Stimulated activated naive CD8-positive, alpha-beta T cell treated with anti-CD3 and anti-CD28 coated beads, Interleukin-15, Interleukin-2, amounts not matched to agents 100 ng/mL and 50 ng/mL, for 24 hours (primary cell): ENCODE results near the gene FASTKD3.
"Not testable (repeated sequence)": the region's sequence is repeated elsewhere in the genome, so short reads cannot be mapped to it uniquely, and the experiment has no call there.

ENCODE experiments used
- H3K27ac Mint-ChIP-seq: one replicate; pipeline ENCODE4 v1.8.0; 2021; ENCODE audit warnings: mild to moderate bottlenecking, mixed read lengths
- H3K27me3 Mint-ChIP-seq: one replicate; pipeline ENCODE4 v1.8.0; 2021; ENCODE audit warnings: mixed read lengths
- H3K36me3 Mint-ChIP-seq: one replicate; pipeline ENCODE4 v1.8.0; 2021; ENCODE audit warnings: low read depth, mixed read lengths
- H3K4me1 Mint-ChIP-seq: one replicate; pipeline ENCODE4 v1.8.0; 2021; ENCODE audit warnings: low read depth, mixed read lengths
- H3K4me3 Mint-ChIP-seq: one replicate; pipeline ENCODE4 v1.8.0; 2021; ENCODE audit warnings: mild to moderate bottlenecking, mixed read lengths
- H3K9me3 Mint-ChIP-seq: one replicate; pipeline ENCODE4 v1.8.0; 2021; ENCODE audit warnings: mixed read lengths

FASTKD3 gene, protein sequence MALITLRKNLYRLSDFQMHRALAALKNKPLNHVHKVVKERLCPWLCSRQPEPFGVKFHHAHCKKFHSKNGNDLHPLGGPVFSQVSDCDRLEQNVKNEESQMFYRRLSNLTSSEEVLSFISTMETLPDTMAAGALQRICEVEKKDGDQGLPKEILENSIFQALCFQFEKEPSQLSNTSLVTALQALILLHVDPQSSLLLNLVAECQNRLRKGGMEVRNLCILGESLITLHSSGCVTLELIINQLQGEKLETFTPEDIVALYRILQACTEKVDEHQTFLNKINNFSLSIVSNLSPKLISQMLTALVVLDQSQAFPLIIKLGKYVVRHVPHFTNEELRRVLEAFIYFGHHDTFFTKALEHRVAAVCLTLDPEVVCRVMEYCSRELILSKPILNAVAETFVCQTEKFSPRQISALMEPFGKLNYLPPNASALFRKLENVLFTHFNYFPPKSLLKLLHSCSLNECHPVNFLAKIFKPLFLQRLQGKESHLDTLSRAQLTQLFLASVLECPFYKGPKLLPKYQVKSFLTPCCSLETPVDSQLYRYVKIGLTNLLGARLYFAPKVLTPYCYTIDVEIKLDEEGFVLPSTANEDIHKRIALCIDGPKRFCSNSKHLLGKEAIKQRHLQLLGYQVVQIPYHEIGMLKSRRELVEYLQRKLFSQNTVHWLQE

GRCh38 chr5:7868773-7869473 is at the start of gene FASTKD3, which contains the start of gene MTRR:
Gene FASTKD3 (minus strand): TSS chr5:7869031. CDS start chr5:7868083, 948 bp downstream.
Gene MTRR (plus strand): TSS chr5:7869148. CDS start chr5:7870795, 1,647 bp downstream.
- H3K9me3 Mint-ChIP-seq = no peaks in the 10 kb centered on the region
- peak within 1 kb of the TSS; percentile 100 for H3K4me3 Mint-ChIP-seq
- H3K4me1 Mint-ChIP-seq = peaks cover 82% of the 10 kb centered on the region
- H3K27ac Mint-ChIP-seq = peak within 1 kb of the TSS; percentile 95
- peaks cover 70% of the 10 kb centered on the region for H3K36me3 Mint-ChIP-seq
- H3K27me3 Mint-ChIP-seq = no peaks in the 10 kb centered on the region

GRCh38 chr5:7917130-7918123 is 48.6 kb upstream of the FASTKD3 start:
- H3K27me3 Mint-ChIP-seq = peaks cover 25% of the 10 kb centered on the region
- H3K27ac Mint-ChIP-seq = no peak overlapping the region
- no peak overlapping the region for H3K4me3 Mint-ChIP-seq
- peaks cover 5% of the 10 kb centered on the region for H3K36me3 Mint-ChIP-seq
- peaks cover 14% of the 10 kb centered on the region for H3K9me3 Mint-ChIP-seq
- no peaks in the 10 kb centered on the region for H3K4me1 Mint-ChIP-seq

GRCh38 chr5:7916171-7916804 is 47.5 kb upstream of the FASTKD3 start:
- Mint-ChIP-seq H3K27ac (no peak overlapping the region), H3K4me3 (no peak overlapping the region), H3K9me3 (peaks cover 19% of the 10 kb centered on the region), H3K27me3 (peaks cover 18% of the 10 kb centered on the region), H3K36me3 (peaks cover 14% of the 10 kb centered on the region), H3K4me1 (no peaks in the 10 kb centered on the region)

DNA sequence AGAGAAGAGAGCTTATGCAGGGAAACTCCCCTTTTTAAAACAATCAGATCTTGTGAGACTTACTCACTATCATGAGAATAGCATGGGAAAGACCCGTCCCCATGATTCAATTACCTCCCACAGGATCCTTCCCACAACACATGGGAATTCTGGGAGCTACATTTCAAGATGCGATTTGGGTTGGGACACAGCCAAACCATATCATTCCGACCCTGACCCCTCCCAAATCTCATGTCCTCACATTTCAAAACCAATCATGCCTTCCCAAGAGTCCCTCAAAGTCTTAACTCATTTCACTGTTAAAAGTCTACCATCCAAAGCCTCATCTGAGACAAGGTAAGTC is 42.6 kb upstream of the FASTKD3 start:
- Mint-ChIP-seq H3K36me3 (peaks cover 58% of the 10 kb centered on the region), H3K9me3 (peaks cover 48% of the 10 kb centered on the region)
- not testable (repeated sequence) for H3K27ac Mint-ChIP-seq, H3K4me3 Mint-ChIP-seq, H3K27me3 Mint-ChIP-seq, H3K4me1 Mint-ChIP-seq

DNA sequence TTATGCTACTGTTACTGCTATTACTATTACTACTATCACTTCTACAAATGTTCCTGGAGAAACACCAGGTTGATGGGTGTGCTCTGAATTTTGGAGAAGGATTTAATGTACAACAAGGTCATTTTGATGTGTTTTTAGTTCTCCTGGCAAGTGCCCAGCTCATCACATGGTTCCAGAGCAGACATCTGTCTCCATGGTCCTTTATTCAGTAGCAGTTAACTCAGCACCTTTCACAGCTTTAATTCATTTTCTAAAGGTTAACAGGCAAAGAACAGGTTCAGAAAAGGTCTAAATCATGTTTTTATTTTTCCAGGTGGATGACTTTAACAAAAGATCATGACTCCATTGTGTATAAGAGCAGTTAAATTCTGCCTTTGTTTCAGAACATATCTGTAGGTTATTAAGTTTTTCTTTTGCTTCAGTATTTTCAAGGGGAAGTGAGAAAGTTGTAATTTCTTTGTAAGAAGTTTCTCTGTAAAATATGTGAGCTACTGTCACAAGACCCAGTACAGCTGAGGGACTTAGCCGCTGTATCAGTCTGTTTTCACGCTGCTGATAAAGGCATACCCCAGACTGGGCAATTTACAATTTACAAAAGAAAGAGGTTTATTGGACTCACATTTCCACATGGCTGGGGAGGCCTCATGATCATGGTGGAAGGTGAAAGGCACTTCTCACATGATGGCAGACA is 42.1 kb upstream of the FASTKD3 start:
- Mint-ChIP-seq H3K27ac (no peak overlapping the region), H3K27me3 (no peaks in the 10 kb centered on the region), H3K4me3 (no peak overlapping the region), H3K9me3 (peaks cover 49% of the 10 kb centered on the region), H3K36me3 (peaks cover 63% of the 10 kb centered on the region), H3K4me1 (no peaks in the 10 kb centered on the region)

DNA sequence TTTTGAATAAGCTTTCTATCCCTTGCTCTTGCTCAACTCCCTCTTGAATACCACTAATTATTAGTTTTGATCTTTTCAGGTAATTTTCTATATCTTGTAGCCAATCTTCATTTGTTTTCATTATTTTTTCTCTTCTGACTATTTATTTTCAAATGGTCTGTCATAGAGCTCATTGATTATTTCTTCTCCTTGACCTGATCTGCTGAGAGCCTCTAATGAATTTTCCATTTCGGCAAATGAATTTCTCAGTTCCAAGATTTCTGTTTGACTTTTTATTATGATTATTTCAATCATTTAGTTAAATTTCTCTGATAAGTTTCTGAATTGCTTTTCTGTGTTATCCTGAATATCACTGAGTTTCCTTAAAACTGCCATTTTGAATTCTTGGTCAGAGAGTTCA is 39.5 kb upstream of the FASTKD3 start:
- Mint-ChIP-seq H3K27ac (no peak overlapping the region), H3K36me3 (peaks cover 88% of the 10 kb centered on the region), H3K4me1 (peaks cover 10% of the 10 kb centered on the region), H3K9me3 (peaks cover 49% of the 10 kb centered on the region), H3K4me3 (no peak overlapping the region), H3K27me3 (no peaks in the 10 kb centered on the region)

DNA sequence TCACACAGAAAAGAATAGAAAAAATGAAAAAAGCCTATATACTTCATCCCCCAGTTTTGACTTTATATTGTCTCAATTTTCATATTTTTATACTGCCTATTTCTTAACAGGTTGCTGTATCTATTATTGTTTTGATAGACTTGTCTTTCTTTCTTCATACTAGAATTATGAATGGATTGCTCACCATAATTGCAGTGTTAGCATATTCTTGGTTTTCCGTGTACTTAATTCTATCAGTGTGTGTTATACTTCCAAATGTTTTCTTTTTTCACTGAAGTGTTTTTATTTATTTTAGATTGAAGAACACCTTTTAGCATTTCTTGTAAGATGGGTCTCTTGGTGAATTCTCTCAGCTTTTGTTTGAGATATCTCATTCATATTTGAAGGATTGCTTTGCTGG is 38.8 kb upstream of the FASTKD3 start:
- no peak overlapping the region for H3K4me3 Mint-ChIP-seq
- no peak overlapping the region for H3K27ac Mint-ChIP-seq
- H3K9me3 Mint-ChIP-seq = peaks cover 43% of the 10 kb centered on the region
- peaks cover 17% of the 10 kb centered on the region for H3K4me1 Mint-ChIP-seq
- no peaks in the 10 kb centered on the region for H3K27me3 Mint-ChIP-seq
- H3K36me3 Mint-ChIP-seq = peaks cover 92% of the 10 kb centered on the region

- H3K27ac Mint-ChIP-seq = peak overlapping the region; percentile 53
- peaks cover 89% of the 10 kb centered on the region for H3K36me3 Mint-ChIP-seq
- H3K4me3 Mint-ChIP-seq = no peak overlapping the region
- no peaks in the 10 kb centered on the region for H3K27me3 Mint-ChIP-seq
- peaks cover 27% of the 10 kb centered on the region for H3K9me3 Mint-ChIP-seq
- peaks cover 25% of the 10 kb centered on the region for H3K4me1 Mint-ChIP-seq
Observed at GRCh38 chr5:7904170-7904569, 35.3 kb upstream of the FASTKD3 start.

DNA sequence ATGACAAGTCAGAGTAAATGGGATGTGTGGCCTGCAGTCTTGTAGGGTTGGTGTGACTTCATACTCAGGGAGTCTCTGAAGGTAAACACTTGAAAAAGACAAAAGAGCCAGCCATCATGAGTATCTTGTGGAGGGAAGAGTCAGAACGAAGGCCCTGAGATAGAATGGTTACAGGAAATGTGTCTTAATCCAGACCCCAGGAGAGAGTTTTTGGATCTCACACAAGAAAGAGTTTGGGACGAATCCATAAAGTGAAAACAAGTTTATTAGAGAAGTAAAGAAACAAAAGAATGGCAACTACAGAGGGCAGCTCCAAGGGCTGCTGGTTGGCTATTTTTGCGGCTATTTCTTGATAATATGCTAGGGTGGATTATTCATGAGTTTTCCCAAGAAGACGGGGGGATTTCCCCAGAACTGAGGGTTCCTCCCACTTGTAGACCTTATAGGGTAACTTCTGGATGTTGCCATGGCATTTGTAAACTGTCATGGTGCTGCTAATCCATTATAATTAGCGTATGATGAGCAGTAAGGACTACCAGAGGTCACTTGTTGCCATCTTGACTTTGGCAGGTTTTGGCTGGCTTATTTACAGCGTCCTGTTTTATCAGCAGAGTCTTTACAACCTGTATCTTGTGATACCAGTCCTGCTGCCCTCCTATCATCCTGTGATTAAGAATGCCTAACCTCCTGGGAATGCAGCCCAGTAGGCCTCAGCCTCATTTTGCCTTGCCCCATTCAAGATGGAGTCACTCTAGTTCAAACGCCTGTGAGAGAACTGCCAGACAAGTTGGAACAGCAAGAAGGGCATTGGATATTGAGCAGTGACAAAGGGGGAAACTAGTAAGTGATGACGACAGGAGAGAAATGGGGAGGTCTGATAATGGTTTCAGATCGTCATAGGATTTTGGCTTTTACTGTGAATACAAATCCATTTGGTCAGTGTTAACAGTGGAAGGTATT is 34.1 kb upstream of the FASTKD3 start:
- Mint-ChIP-seq H3K27ac (peak overlapping the region; percentile 53), H3K27me3 (no peaks in the 10 kb centered on the region), H3K4me1 (peaks cover 25% of the 10 kb centered on the region), H3K4me3 (peak overlapping the region; percentile 18), H3K9me3 (peaks cover 17% of the 10 kb centered on the region), H3K36me3 (peaks cover 89% of the 10 kb centered on the region)

GRCh38 chr5:7902201-7902600 is 33.4 kb upstream of the FASTKD3 start:
- peaks cover 25% of the 10 kb centered on the region for H3K4me1 Mint-ChIP-seq
- no peaks in the 10 kb centered on the region for H3K27me3 Mint-ChIP-seq
- H3K9me3 Mint-ChIP-seq = peaks cover 12% of the 10 kb centered on the region
- H3K27ac Mint-ChIP-seq = peak overlapping the region; percentile 53
- no peak overlapping the region for H3K4me3 Mint-ChIP-seq
- peaks cover 88% of the 10 kb centered on the region for H3K36me3 Mint-ChIP-seq

DNA sequence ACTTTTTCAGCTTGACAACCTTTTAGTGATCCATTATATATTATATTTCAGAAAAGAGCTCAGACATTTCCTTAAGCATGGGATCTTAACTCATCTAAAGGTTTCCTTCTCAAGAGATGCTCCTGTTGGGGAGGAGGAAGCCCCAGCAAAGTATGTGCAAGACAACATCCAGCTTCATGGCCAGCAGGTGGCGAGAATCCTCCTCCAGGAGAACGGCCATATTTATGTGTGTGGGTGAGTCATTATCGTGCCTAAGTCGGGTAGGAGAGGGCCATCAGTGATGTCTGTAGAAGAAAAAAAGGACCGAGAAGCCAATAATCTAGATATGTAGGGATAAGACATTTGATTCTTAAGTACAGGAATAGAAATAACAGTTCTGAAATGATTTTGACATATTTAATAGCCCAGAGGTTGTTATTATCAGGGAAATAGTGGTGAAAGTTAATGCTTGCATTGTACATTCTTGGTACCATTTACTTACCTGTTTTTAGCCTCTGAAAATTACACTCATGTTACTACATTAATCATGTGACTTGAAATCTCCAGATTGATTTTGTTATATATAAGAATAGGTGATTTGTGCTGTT is 28.3 kb upstream of the FASTKD3 start:
- no peak overlapping the region for H3K4me3 Mint-ChIP-seq
- H3K27me3 Mint-ChIP-seq = no peaks in the 10 kb centered on the region
- H3K4me1 Mint-ChIP-seq = peaks cover 18% of the 10 kb centered on the region
- no peaks in the 10 kb centered on the region for H3K9me3 Mint-ChIP-seq
- H3K36me3 Mint-ChIP-seq = peaks cover 88% of the 10 kb centered on the region
- H3K27ac Mint-ChIP-seq = no peak overlapping the region

- Mint-ChIP-seq H3K27me3 (no peaks in the 10 kb centered on the region), H3K4me1 (peaks cover 15% of the 10 kb centered on the region), H3K36me3 (peaks cover 88% of the 10 kb centered on the region), H3K9me3 (no peaks in the 10 kb centered on the region), H3K27ac (peak overlapping the region; percentile 26), H3K4me3 (no peak overlapping the region)
Observed at GRCh38 chr5:7894860-7895259, 26.0 kb upstream of the FASTKD3 start.
